Measurements from ENCODE around the gene ROCK1.
"Not testable (repeated sequence)": the region's sequence is repeated elsewhere in the genome, so short reads cannot be mapped to it uniquely, and the experiment has no call there.

The ROCK1 gene

DNA sequence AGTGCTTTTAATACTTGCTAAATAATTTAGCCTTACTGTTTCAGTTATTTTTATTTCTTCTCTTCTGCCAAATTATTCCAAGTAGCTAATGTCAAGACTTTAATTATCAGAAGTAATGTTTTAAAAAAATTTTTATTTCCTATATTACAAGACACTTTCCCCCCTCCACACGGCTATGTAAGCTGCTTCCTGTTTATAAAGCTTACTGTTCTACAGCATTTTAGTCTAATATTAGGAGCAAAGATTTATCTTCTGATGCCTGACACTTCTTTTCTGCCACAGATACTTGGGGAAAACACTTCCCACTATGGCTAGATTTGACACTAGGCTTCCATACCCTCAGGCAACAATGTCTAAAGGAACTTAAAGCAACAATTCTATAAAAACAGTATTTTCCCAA is 62.3 kb downstream of the ROCK1 start:
- no peak for DNase-seq

DNA sequence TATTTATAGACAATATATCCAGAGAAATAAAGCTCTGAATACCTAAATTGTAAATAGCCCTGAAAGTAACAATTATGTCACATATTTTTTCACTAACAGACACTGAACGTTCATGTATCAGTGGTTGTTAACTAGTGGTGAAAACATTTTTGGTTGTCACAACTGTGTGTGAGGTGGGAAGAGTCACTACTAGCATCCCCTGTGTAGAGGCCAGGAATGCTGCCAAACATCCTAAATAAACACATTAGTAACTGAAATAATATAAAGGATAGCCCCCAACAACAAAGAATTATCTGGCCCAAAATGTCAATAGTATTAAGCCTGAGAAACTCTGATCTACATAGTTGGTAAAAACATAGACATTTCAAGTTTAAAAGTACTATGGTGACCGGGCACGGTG is 64.5 kb downstream of the ROCK1 start:
- DNase-seq, result no peak

- no peak for DNase-seq
Measured at GRCh38 chr18:21040466-21040865, 71.1 kb downstream of the ROCK1 start.

DNA sequence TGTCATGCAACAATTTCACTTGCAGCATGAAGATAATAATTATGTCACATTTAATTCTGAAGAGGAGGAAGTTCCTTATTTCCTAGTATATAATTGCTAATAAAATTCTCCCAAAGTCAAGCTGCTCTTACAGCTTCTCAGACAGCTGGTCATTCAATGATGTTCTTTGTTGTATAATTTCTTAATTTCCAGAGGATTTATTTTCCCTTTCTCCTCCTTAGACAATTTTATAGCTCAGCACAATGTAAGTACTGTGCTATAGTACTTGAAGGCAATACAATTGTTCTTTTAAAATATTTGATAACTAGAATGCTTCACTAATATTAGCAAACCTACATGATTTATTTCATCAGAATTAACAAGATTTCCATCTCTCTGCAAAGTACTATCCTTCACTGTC is 73.4 kb downstream of the ROCK1 start:
- no peak for DNase-seq

GRCh38 chr18:21031845-21032244 is 79.8 kb downstream of the ROCK1 start:
- DNase-seq, result no peak

GRCh38 chr18:21018257-21018656 is 93.4 kb downstream of the ROCK1 start:
- not testable (repeated sequence) for DNase-seq

GRCh38 chr18:21012308-21012707 is 99.3 kb downstream of the ROCK1 start:
- no peak for DNase-seq

DNA sequence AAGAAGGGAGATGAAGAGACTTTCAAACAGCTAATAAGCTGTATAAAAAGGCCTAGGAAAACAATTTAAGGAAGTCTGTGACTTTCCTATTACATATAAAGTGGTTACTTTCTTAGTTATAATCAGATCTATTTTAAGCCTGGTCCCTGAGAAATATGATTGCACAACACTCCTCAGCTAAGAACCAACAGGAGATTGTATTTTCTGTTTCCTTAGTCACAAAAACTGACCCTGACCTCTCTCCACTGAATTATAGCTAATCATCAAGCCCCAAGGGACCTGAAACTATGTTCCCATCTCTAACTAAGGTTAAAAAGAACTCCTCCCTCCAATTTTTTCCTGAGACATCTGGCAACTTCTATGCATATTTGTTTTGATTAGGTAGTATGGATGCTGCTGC is 106.9 kb downstream of the ROCK1 start:
- no peak for DNase-seq

- DNase-seq, result no peak
Measured at GRCh38 chr18:21000667-21001066, 110.9 kb downstream of the ROCK1 start.

DNA sequence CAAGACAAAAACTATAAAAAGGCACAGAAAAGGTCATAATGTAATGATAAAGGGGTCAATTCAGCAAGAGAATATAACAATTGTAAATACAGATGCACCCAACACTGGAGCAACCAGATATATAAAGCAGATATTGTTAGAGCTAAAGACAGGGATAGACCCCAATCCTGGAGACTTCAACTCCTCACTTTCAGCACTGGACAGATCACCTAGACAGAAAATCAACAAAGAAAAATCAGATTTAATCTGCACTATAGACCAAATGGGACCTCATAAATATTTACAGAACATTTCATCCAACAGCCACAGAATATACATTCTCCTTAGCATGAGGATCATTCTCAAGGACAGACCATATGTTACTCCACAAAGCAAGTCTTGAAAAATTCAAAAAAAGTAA is 114.2 kb downstream of the ROCK1 start:
- no peak for DNase-seq

DNA sequence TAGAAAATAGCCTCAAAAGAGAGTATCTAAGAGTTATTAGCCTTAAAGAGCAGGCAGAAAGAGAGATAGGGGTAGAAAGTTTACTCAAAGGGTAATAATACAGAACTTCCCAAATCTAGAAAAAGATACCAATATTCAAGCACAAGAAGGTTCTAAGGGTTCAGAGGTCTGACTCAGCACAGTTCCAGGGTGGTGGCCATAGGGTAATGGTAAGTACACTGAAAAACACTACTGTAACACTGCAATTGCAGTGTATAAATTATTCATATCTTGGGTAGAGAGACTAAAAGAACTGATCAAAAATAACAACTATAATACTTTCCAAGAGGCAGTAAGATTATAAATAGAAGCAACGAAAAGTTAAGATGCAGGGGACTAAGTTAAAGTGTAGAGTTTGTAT is 115.2 kb downstream of the ROCK1 start:
- no peak for DNase-seq

GRCh38 chr18:20988726-20989125 is 122.9 kb downstream of the ROCK1 start:
- DNase-seq, result no peak

- DNase-seq, result no peak
Measured at GRCh38 chr18:20975077-20975476, 136.5 kb downstream of the ROCK1 start.

GRCh38 chr18:20971886-20972267 is 139.7 kb downstream of the ROCK1 start:
- DNase-seq, result no peak

DNA sequence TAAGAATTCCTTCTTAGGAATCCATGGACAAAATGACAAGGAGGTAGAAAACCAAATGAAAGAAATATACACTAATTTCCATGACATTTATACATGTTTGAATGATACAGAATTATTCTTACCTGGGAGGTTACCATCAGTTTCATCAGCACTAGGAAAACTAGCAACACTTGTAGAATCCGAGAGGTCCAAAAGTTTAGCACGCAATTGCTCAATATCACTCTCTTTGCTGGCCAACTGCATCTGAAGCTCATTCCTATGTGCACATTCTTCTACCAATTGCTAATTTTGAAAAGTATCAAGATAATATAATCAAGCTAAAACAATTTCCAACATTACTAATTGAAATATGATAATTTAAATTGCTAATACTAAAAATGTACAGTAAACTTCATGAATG is 144.8 kb downstream of the ROCK1 start:
- DNase-seq, result no peak

- no peak for DNase-seq
Measured at GRCh38 chr18:20963027-20963426, 148.6 kb downstream of the ROCK1 start.

- DNase-seq, result no peak
Measured at GRCh38 chr18:20960735-20961134, 150.9 kb downstream of the ROCK1 start.

- not testable (repeated sequence) for DNase-seq
Measured at GRCh38 chr18:20950827-20951226, 160.8 kb downstream of the ROCK1 start.
